ENCODE data around the gene PAPPA.

The PAPPA gene

DNA sequence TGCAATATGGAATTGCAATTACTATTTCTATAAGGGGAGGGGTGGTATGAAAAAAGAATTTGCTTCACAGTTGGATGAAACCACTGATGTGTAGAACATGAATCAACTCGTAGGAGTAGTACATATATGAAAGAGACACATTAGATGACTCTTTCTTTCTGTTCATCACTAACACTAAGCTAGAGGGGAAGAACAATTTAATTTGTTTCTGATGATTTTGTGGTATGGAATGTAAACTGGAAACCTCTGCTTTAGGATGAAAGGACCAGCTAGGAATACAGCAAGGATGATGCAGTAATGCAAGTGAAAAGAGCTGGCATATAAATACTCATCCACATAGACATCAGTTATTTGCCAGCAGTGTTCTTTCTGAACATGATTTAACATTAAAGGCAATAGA is 113.4 kb downstream of the PAPPA start:
- Histone ChIP-seq H3K4me1 (ENCODE audit: control insufficient read depth in 1 of 2, insufficient read depth in 1 of 2, low read depth in 1 of 2, low read length in 1 of 2) (no peaks in the 10 kb centered on the region), H3K36me3 (no peaks in the 10 kb centered on the region), H3K9me3 (no peaks in the 10 kb centered on the region), H3K4me3 (ENCODE audit: low read depth in 1 of 2, low read length in 1 of 2) (no peak overlapping the region), H3K27me3 (no peaks in the 10 kb centered on the region), H3K27ac (no peak overlapping the region)
- TF ChIP-seq, protein P1, sequence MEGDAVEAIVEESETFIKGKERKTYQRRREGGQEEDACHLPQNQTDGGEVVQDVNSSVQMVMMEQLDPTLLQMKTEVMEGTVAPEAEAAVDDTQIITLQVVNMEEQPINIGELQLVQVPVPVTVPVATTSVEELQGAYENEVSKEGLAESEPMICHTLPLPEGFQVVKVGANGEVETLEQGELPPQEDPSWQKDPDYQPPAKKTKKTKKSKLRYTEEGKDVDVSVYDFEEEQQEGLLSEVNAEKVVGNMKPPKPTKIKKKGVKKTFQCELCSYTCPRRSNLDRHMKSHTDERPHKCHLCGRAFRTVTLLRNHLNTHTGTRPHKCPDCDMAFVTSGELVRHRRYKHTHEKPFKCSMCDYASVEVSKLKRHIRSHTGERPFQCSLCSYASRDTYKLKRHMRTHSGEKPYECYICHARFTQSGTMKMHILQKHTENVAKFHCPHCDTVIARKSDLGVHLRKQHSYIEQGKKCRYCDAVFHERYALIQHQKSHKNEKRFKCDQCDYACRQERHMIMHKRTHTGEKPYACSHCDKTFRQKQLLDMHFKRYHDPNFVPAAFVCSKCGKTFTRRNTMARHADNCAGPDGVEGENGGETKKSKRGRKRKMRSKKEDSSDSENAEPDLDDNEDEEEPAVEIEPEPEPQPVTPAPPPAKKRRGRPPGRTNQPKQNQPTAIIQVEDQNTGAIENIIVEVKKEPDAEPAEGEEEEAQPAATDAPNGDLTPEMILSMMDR (IDR thresholded peaks at IDR 0.05) = no peak

DNA sequence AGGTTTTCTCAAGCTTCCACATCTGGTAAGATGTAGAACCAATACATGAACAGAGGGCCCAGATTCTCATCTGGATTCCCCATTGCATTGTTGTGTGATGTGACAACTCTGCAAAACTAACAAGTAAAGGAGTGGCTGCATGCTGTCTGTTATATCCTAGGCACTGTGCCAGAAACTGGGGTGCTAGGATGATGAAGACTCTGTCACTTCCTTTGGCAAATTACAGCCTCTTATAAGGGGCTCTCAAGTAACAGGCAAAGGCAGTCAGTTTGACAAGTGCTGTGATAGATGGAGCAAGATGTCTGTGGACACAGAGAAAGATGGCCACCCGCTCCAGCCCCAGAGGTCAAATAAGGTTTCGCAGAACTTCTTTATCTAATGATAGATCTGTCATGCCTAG is 115.7 kb downstream of the PAPPA start:
- Histone ChIP-seq H3K27me3 (no peaks in the 10 kb centered on the region), H3K4me1 (ENCODE audit: control insufficient read depth in 1 of 2, insufficient read depth in 1 of 2, low read depth in 1 of 2, low read length in 1 of 2) (no peaks in the 10 kb centered on the region), H3K9me3 (no peaks in the 10 kb centered on the region), H3K4me3 (ENCODE audit: low read depth in 1 of 2, low read length in 1 of 2) (no peak overlapping the region), H3K36me3 (no peaks in the 10 kb centered on the region), H3K27ac (no peak overlapping the region)
- TF ChIP-seq, protein P1 (IDR thresholded peaks at IDR 0.05) = no peak

DNA sequence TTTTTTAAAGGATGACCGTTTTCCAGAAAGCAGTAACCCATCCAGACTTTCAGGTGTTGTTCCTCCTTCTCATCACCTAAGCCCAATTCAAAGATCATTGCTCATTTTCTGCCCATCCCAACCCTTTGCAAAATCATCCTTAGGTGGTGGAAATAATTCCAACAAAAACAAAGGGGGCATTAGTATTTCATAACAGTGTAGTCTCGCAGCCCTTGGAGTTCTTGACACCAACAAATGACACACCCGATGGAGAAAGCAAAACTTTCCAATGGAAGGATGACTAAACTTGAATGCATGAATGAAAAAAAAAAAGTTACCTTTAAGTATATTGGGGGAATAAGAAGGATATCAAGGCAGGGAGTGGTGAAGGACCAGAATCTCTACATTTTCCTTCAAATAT is 117.0 kb downstream of the PAPPA start:
- Histone ChIP-seq H3K27ac (no peak overlapping the region), H3K36me3 (no peaks in the 10 kb centered on the region), H3K4me1 (ENCODE audit: control insufficient read depth in 1 of 2, insufficient read depth in 1 of 2, low read depth in 1 of 2, low read length in 1 of 2) (no peaks in the 10 kb centered on the region), H3K4me3 (ENCODE audit: low read depth in 1 of 2, low read length in 1 of 2) (no peak overlapping the region), H3K27me3 (no peaks in the 10 kb centered on the region), H3K9me3 (no peaks in the 10 kb centered on the region)
- TF ChIP-seq, protein P1 (IDR thresholded peaks at IDR 0.05) = no peak

DNA sequence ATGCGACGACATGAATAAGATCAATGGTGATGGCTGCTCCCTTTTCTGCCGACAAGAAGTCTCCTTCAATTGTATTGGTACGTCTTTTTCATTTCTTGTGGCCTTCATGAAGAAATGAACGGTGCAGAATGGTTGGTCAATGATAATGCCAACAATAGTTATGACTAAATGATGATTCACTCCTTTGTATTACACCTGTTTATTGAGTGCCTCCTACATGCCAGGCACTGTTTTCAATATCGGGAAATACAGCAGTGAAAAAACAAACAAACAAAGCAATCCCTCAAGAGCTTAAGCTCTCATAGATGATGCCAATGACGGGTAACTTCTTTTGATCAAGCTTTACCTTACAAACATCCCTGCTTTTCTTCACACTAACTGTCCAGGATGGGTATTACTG is 117.7 kb downstream of the PAPPA start:
- TF ChIP-seq, protein P1 (IDR thresholded peaks at IDR 0.05) = no peak
- Histone ChIP-seq H3K27ac (no peak overlapping the region), H3K4me3 (ENCODE audit: low read depth in 1 of 2, low read length in 1 of 2) (no peak overlapping the region)

DNA sequence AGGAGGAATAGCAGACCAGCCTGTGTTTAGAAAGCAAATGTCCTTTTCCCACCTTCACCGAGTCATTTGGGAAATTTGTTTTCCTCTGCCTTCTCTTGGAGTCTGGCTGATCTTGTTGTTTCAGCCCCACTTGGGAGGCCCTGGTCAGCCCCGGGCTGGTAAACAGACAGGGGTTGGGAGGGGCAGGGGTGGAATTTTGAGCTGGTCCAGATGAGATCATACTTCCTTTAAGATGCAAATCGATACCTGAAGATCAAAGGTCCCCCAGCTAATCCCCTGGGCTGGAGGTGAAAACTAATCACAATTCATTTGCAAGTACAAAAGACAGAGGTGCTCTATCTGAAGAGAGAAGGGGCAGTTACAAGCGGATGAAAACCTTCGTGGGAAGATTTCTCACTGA is 118.4 kb downstream of the PAPPA start:
- Histone ChIP-seq H3K27ac (no peak overlapping the region), H3K4me1 (ENCODE audit: control insufficient read depth in 1 of 2, insufficient read depth in 1 of 2, low read depth in 1 of 2, low read length in 1 of 2) (no peaks in the 10 kb centered on the region), H3K4me3 (ENCODE audit: low read depth in 1 of 2, low read length in 1 of 2) (no peak overlapping the region), H3K36me3 (no peaks in the 10 kb centered on the region), H3K27me3 (no peaks in the 10 kb centered on the region), H3K9me3 (no peaks in the 10 kb centered on the region)
- TF ChIP-seq, protein P1 (IDR thresholded peaks at IDR 0.05) = no peak

More for the DNA sequence above, 117.7 kb downstream of the PAPPA start:
- no peaks in the 10 kb centered on the region for H3K36me3 ChIP-seq
- H3K4me1 ChIP-seq (ENCODE audit: control insufficient read depth in 1 of 2, insufficient read depth in 1 of 2, low read depth in 1 of 2, low read length in 1 of 2) = no peaks in the 10 kb centered on the region
- no peaks in the 10 kb centered on the region for H3K27me3 ChIP-seq
- H3K9me3 ChIP-seq = no peaks in the 10 kb centered on the region

DNA sequence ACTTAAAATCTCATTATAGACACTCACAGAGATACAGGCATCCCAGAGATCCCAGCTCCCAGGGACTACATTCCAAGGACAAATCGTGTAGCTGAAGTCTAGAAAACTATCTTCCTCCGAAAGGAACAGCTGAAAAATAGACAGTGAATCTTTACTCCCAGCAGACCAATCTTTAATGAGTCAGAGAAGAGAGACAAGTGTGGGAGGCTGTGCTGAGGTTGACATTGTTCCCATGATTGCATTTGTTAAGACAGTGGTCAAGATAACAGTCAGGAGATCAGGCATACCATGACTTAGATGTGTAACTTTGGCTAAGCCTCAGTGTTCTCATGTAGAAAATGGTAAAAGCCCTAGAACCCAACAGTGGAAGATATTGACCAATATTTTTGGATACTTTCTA is 120.7 kb downstream of the PAPPA start:
- TF ChIP-seq, protein P1 (IDR thresholded peaks at IDR 0.05) = no peak
- no peak overlapping the region for H3K27ac ChIP-seq
- no peaks in the 10 kb centered on the region for H3K4me1 ChIP-seq (ENCODE audit: control insufficient read depth in 1 of 2, insufficient read depth in 1 of 2, low read depth in 1 of 2, low read length in 1 of 2)
- no peaks in the 10 kb centered on the region for H3K36me3 ChIP-seq
- H3K4me3 ChIP-seq (ENCODE audit: low read depth in 1 of 2, low read length in 1 of 2) = no peak overlapping the region
- H3K27me3 ChIP-seq = no peaks in the 10 kb centered on the region
- H3K9me3 ChIP-seq = no peaks in the 10 kb centered on the region

All from neutrophil (primary cell).